Suprapubic skin (tissue), 4 donors: ENCODE data around the gene ROBO1.

Experiments used
- EP300 ChIP-seq: sonication (generic); formaldehyde crosslinking; IDR thresholded peaks from one replicate; pipeline ENCODE4 v1.6.1; 2017; ENCODE audit warnings: antibody characterized with exemption
- POLR2A ChIP-seq, 2 donors: fragments of 450-650 bp; IDR thresholded peaks; one replicate each; pipeline ENCODE4 v1.6.1; 2017; ENCODE audit warnings: antibody characterized with exemption in 2 of 2, mild to moderate bottlenecking in 2 of 2, moderate library complexity in 2 of 2
- POLR2AphosphoS5 ChIP-seq, 3 donors: sonication (generic); formaldehyde crosslinking; IDR thresholded peaks; one replicate each; pipeline ENCODE4 v1.6.1; 2017; ENCODE audit warnings: antibody characterized with exemption in 3 of 3
- TF ChIP-seq, protein P1 (sequence below), 2 donors: fragments of 200-600 bp in 1 of 2; fragments of 450-650 bp in 1 of 2; sonication (generic) in 1 of 2; IDR thresholded peaks; one replicate each; pipeline ENCODE4 v1.5.1; 2016 to 2019; ENCODE audit warnings: antibody characterized with exemption in 2 of 2, mild to moderate bottlenecking in 1 of 2, moderate library complexity in 1 of 2

DNA sequence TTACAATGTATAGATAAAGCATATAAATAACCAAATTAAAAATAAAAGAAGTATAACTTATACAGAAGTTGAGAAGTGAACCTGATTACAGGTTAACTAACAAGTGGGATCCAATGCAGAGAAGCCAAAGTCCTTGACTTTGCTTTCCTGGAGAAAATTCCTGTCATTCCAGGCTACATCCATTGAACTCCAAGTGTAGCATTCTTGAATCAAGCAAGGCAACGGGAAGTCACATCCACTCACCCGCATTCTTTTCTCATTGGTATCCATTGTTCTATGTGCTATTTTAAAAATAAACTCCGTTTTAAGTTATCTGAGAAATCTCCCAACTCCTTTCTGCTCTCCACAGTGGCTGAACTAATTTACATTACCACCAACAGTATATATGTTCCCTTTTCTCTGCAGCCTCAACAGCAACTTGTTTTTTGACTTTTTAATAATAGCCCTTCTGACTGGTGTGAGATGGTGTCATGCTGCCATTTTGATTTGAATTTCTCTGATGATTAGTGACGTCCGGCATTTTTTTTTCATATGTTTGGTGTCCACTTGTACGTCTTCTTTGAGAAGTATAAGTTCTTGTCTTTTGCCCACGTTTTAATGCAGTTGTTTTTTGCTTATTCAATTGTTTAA is 534.3 kb downstream of the ROBO1 start:
- TF ChIP-seq POLR2AphosphoS5 (IDR thresholded peaks at IDR 0.05) = no peak
- TF ChIP-seq POLR2A (IDR thresholded peaks at IDR 0.05) = no peak
- TF ChIP-seq, protein P1, sequence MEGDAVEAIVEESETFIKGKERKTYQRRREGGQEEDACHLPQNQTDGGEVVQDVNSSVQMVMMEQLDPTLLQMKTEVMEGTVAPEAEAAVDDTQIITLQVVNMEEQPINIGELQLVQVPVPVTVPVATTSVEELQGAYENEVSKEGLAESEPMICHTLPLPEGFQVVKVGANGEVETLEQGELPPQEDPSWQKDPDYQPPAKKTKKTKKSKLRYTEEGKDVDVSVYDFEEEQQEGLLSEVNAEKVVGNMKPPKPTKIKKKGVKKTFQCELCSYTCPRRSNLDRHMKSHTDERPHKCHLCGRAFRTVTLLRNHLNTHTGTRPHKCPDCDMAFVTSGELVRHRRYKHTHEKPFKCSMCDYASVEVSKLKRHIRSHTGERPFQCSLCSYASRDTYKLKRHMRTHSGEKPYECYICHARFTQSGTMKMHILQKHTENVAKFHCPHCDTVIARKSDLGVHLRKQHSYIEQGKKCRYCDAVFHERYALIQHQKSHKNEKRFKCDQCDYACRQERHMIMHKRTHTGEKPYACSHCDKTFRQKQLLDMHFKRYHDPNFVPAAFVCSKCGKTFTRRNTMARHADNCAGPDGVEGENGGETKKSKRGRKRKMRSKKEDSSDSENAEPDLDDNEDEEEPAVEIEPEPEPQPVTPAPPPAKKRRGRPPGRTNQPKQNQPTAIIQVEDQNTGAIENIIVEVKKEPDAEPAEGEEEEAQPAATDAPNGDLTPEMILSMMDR (IDR thresholded peaks at IDR 0.05) = no peak
- TF ChIP-seq EP300 = no peak
